ENCODE measurements around the gene COX6A1.
A peak's percentile ranks its signal among the peaks of the same experiment; 100 is the strongest.

The COX6A1 gene

GRCh38 chr12:120473807-120474615 lies 36.1 kb downstream of the COX6A1 start (continued):
- TF ChIP-seq CREB5 (CRISPR knock-in tag; IDR thresholded peaks at IDR 0.05; ENCODE audit: low read depth) = no peak
- TF ChIP-seq PPARA (CRISPR knock-in tag; IDR thresholded peaks at IDR 0.05; ENCODE audit: borderline replicate concordance) = no peak
- TF ChIP-seq PATZ1 (CRISPR knock-in tag; IDR thresholded peaks at IDR 0.05; ENCODE audit: borderline replicate concordance) = no peak
- no peak for TF ChIP-seq ZC3H10 (CRISPR knock-in tag; IDR thresholded peaks at IDR 0.05)
- no peak for TF ChIP-seq ESRRG (CRISPR knock-in tag; IDR thresholded peaks at IDR 0.05)
- no peak for TF ChIP-seq ZNF70 (CRISPR knock-in tag; IDR thresholded peaks at IDR 0.05)

GRCh38 chr12:120474616-120474960 lies 36.7 kb downstream of the COX6A1 start:
- peak; percentile 66 for ATAC-seq
- TF ChIP-seq ZNF8 (CRISPR knock-in tag; IDR thresholded peaks at IDR 0.05) (no peak), ARNTL (CRISPR knock-in tag; IDR thresholded peaks at IDR 0.05; ENCODE audit: borderline replicate concordance, low read depth) (no peak), ISL1 (CRISPR knock-in tag; IDR thresholded peaks at IDR 0.05) (no peak), CREB5 (CRISPR knock-in tag; IDR thresholded peaks at IDR 0.05; ENCODE audit: low read depth) (no peak), TSHZ2 (CRISPR knock-in tag; IDR thresholded peaks at IDR 0.05) (no peak), ZFP3 (CRISPR knock-in tag; IDR thresholded peaks at IDR 0.05) (no peak)

GRCh38 chr12:120475643-120476042 lies 37.7 kb downstream of the COX6A1 start:
- ATAC-seq = no peak
- no peak for TF ChIP-seq GLIS3 (CRISPR knock-in tag; IDR thresholded peaks at IDR 0.05)
- TF ChIP-seq ISL1 (CRISPR knock-in tag; IDR thresholded peaks at IDR 0.05) = no peak
- no peak for TF ChIP-seq TCF4 (CRISPR knock-in tag; IDR thresholded peaks at IDR 0.05; ENCODE audit: borderline replicate concordance)
- TF ChIP-seq PPARA (CRISPR knock-in tag; IDR thresholded peaks at IDR 0.05; ENCODE audit: borderline replicate concordance) = no peak
- no peak for TF ChIP-seq OSR1 (CRISPR knock-in tag; IDR thresholded peaks at IDR 0.05)
- no peak for TF ChIP-seq CSDC2 (CRISPR knock-in tag; IDR thresholded peaks at IDR 0.05)
- no peak for TF ChIP-seq TSHZ2 (CRISPR knock-in tag; IDR thresholded peaks at IDR 0.05)

GRCh38 chr12:120479458-120479857 lies 41.5 kb downstream of the COX6A1 start:
- TF ChIP-seq TOX (CRISPR knock-in tag; IDR thresholded peaks at IDR 0.05; ENCODE audit: borderline replicate concordance) = no peak
- TF ChIP-seq PATZ1 (CRISPR knock-in tag; IDR thresholded peaks at IDR 0.05; ENCODE audit: borderline replicate concordance) = no peak
- TF ChIP-seq ESRRG (CRISPR knock-in tag; IDR thresholded peaks at IDR 0.05) = no peak
- TF ChIP-seq TCF4 (CRISPR knock-in tag; IDR thresholded peaks at IDR 0.05; ENCODE audit: borderline replicate concordance) = no peak
- TF ChIP-seq BACH2 (CRISPR knock-in tag; IDR thresholded peaks at IDR 0.05; ENCODE audit: borderline replicate concordance) = no peak
- no peak for TF ChIP-seq RARB (CRISPR knock-in tag; IDR thresholded peaks at IDR 0.05)
- TF ChIP-seq ZC3H10 (CRISPR knock-in tag; IDR thresholded peaks at IDR 0.05) = no peak
- no peak for TF ChIP-seq GLIS3 (CRISPR knock-in tag; IDR thresholded peaks at IDR 0.05)
- TF ChIP-seq ZNF565 (CRISPR knock-in tag; conservative IDR thresholded peaks at IDR 0.05; ENCODE audit: low read depth) = no peak
- no peak for TF ChIP-seq TSHZ2 (CRISPR knock-in tag; IDR thresholded peaks at IDR 0.05)
- no peak for ATAC-seq
